HG03521 (cell line): ENCODE data around the gene CACUL1.
"Not testable (repeated sequence)": the region's sequence is repeated elsewhere in the genome, so short reads cannot be mapped to it uniquely, and the experiment has no call there.

Source experiments
- ATAC-seq: cut with Tn5 transposase; IDR thresholded peaks from one replicate; pipeline ENCODE4 v1.9.1; 2021; ENCODE audit warnings: mild to moderate bottlenecking, moderate library complexity; ENCODE audit not compliant: unreplicated experiment

The CACUL1 gene

GRCh38 chr10:118658168-118658567, 96.6 kb downstream of the CACUL1 start:
- ATAC-seq: not testable (repeated sequence)

- ATAC-seq: not testable (repeated sequence)
Observed at GRCh38 chr10:118645294-118645693, 109.5 kb downstream of the CACUL1 start.

GRCh38 chr10:118642228-118642627, 112.5 kb downstream of the CACUL1 start:
- ATAC-seq: no peak

- ATAC-seq: no peak
Observed at GRCh38 chr10:118638680-118639079, 116.1 kb downstream of the CACUL1 start.

GRCh38 chr10:118635674-118636402, 118.9 kb downstream of the CACUL1 start:
- no peak for ATAC-seq

- ATAC-seq: no peak
Observed at GRCh38 chr10:118633786-118634185, 121.0 kb downstream of the CACUL1 start.

- no peak for ATAC-seq
Observed at GRCh38 chr10:118629211-118629610, 125.6 kb downstream of the CACUL1 start.

- no peak for ATAC-seq
Observed at GRCh38 chr10:118628397-118628796, 126.4 kb downstream of the CACUL1 start.

- no peak for ATAC-seq
Observed at GRCh38 chr10:118626953-118627352, 127.8 kb downstream of the CACUL1 start.
